Spleen (tissue), 7 donors: Measurements from ENCODE around the gene CUL1.

Experiments used
- CTCF ChIP-seq, 11 experiments: fragments of 200-600 bp in 7 of 11; fragments of 450-650 bp in 4 of 11; sonication (generic) in 4 of 11; IDR thresholded peaks in 8 of 11; conservative IDR thresholded peaks in 3 of 11; 1 replicate in 7 of 11; 2 replicates in 4 of 11; pipeline versions ENCODE4 v1.4.0 to v1.8.0; 2016 to 2021; ENCODE audit warnings: antibody characterized with exemption in 11 of 11, inconsistent platforms in 4 of 11, mild to moderate bottlenecking in 1 of 11
- POLR2AphosphoS5 ChIP-seq, 3 donors: sonication (generic); formaldehyde crosslinking; IDR thresholded peaks; one replicate each; pipeline ENCODE4 v1.5.1; 2017; ENCODE audit warnings: antibody characterized with exemption in 3 of 3
- donor health status: DM: no; HTN: no; CAD: no; lungs with moderate emphysema.
- donor health status: DM: no; HTN: no; CAD: no.
- donor health status: DM: no; HTN: no; CAD: no.

DNA sequence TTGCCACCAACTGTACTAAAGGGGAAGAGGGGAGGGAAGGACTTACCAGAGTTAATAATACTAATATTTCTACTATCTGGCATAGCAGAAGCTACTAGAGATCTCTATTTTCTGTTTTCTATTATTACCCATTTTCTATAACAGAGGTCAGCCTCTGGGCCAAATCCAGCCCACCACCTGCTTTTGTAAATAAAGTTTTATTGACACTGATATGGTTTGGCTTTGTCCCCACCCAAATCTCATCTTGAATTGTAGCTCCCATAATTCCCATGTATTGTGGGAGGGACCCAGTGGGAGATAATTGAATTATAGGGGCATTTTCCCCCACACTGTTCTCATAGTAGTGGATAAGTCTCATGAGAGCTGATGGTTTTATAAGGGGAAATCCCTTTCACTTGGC, 45.9 kb upstream of the CUL1 start:
- TF ChIP-seq POLR2AphosphoS5 (IDR thresholded peaks at IDR 0.05), result no peak
- no peak for TF ChIP-seq CTCF (IDR thresholded peaks at IDR 0.05 in 8 of 11, conservative IDR thresholded peaks at IDR 0.05 in 3 of 11)
